HepG2 (cell line): ENCODE data around the gene HSPB7. TPM values are rescaled to one million over a fixed set of nuclear protein-coding genes. Genes with fewer than 3 reads are reported as not detected.

Experiments used
- ATAC-seq: fragments of 200-7000 bp; cut with Tn5 transposase; 3 replicates; pipeline ENCODE4 v1.9.1; 2020; ENCODE audit warnings: mild to moderate bottlenecking, moderate library complexity
- BruUV-seq: library from RNA; stranded (reverse); fragments of 400-500 nt; replicated peaks from 2 replicates; lab custom pipeline; 2021; lab: Mats Ljungman, UMichigan
- CTCF ChIA-PET: fragments of 300-600 bp; formaldehyde crosslinking; extraction: SDS; loops from one replicate; lab custom pipeline; 2021; ENCODE audit warnings: low total read pairs, inconsistent platforms, low intra/inter-chr PET ratio; lab: Yijun Ruan, JAX
- POLR2A ChIA-PET: fragments of 350-600 bp; sonication (Branson Sonifier 250); formaldehyde crosslinking; loops from one replicate; lab custom pipeline; 2020; ENCODE audit warnings: antibody characterized with exemption, inconsistent platforms; lab: Yijun Ruan, JAX
- DNase-seq: peaks from one replicate; pipeline ENCODE4 v3.0.0-alpha.2; 2015; ENCODE audit warnings: low spot score
- FAIRE-seq: peaks from 3 replicates; lab custom pipeline; 2011; peaks lifted over from hg19 to GRCh38; lab: Jason Lieb, UNC
- H2AFZ ChIP-seq: one replicate; pipeline ENCODE4 v1.6.1; 2011; ENCODE audit warnings: low read length, inconsistent platforms
- H3K27ac ChIP-seq: fragments of 300-600 bp; 3 replicates; pipeline ENCODE4 v1.8.0; 2011; ENCODE audit warnings: mixed run types, mild to moderate bottlenecking, mixed read lengths, low read length, inconsistent platforms; ENCODE audit not compliant: insufficient read depth; ENCODE audit errors: extremely low read length
- H3K27me3 ChIP-seq, 2 experiments: fragments of 200-600 bp in 1 of 2; 2 replicates in 1 of 2; 3 replicates in 1 of 2; pipeline versions ENCODE4 v1.6.0 to v1.8.0; 2011; ENCODE audit warnings: low read length in 2 of 2, mild to moderate bottlenecking in 2 of 2, moderate library complexity in 2 of 2, inconsistent platforms in 1 of 2; ENCODE audit not compliant: insufficient read depth in 2 of 2, control insufficient read depth in 1 of 2
- H3K36me3 ChIP-seq, 2 experiments: fragments of 200-600 bp in 1 of 2; replicated peaks in 1 of 2; 2 replicates in 1 of 2; 3 replicates in 1 of 2; pipeline versions ENCODE4 v1.5.1 to v1.8.0; 2011; ENCODE audit warnings: low read length in 2 of 2, inconsistent platforms in 1 of 2; ENCODE audit not compliant: insufficient read depth in 2 of 2, control insufficient read depth in 1 of 2
- H3K4me1 ChIP-seq: 2 replicates; pipeline ENCODE4 v1.5.1; 2012; ENCODE audit warnings: low read length, inconsistent platforms; ENCODE audit not compliant: insufficient read depth
- H3K4me2 ChIP-seq: 2 replicates; pipeline ENCODE4 v1.6.0; 2011; ENCODE audit warnings: low read depth, low read length, inconsistent platforms
- H3K4me3 ChIP-seq, 3 experiments: fragments of 200-600 bp in 1 of 3; sonication (generic), shearing (Covaris generic) in 1 of 3; replicated peaks in 1 of 3; 2 replicates each; pipeline ENCODE4 v1.5.1; 2011 to 2016; ENCODE audit warnings: low read length in 3 of 3, inconsistent platforms in 2 of 3, low read depth in 2 of 3, mild to moderate bottlenecking in 2 of 3, control low read depth in 1 of 3, mixed read lengths in 1 of 3; ENCODE audit not compliant: insufficient read depth in 1 of 3
- H3K79me2 ChIP-seq: one replicate; pipeline ENCODE4 v1.6.1; 2011; ENCODE audit warnings: low read length, inconsistent platforms; ENCODE audit not compliant: insufficient read depth
- H3K9ac ChIP-seq: 2 replicates; pipeline ENCODE4 v1.6.0; 2011; ENCODE audit warnings: mild to moderate bottlenecking, low read depth, low read length, inconsistent platforms; ENCODE audit not compliant: insufficient read depth
- H3K9me3 ChIP-seq: 2 replicates; pipeline ENCODE4 v1.5.1; 2012; ENCODE audit warnings: mild to moderate bottlenecking, low read length
- H4K20me1 ChIP-seq: 2 replicates; pipeline ENCODE4 v1.6.0; 2011; ENCODE audit warnings: inconsistent platforms, mild to moderate bottlenecking, low read length, moderate library complexity; ENCODE audit not compliant: insufficient read depth
- ATF7 ChIP-seq, 2 experiments: fragments of 450-650 bp in 1 of 2; sonication (generic) in 1 of 2; formaldehyde crosslinking in 1 of 2; IDR thresholded peaks; 2 replicates each; pipeline versions ENCODE4 v1.4.0 to v1.6.1; 2016 to 2020; ENCODE audit warnings: antibody characterized with exemption in 1 of 2, mild to moderate bottlenecking in 1 of 2, missing genetic modification reagents in 1 of 2
- ELF4 ChIP-seq: sonication (generic); formaldehyde crosslinking; IDR thresholded peaks from 2 replicates; pipeline ENCODE4 v1.5.0; 2020; ENCODE audit warnings: missing genetic modification reagents, mild to moderate bottlenecking, moderate library complexity, borderline replicate concordance
- HMGA1 ChIP-seq: sonication (generic); formaldehyde crosslinking; conservative IDR thresholded peaks from 2 replicates; pipeline ENCODE4 v1.4.0; 2020; ENCODE audit warnings: missing genetic modification reagents
- HOXD1 ChIP-seq: sonication (generic); formaldehyde crosslinking; IDR thresholded peaks from 2 replicates; pipeline ENCODE4 v1.5.0; 2020; ENCODE audit warnings: missing genetic modification reagents
- IKZF1 ChIP-seq: fragments of 450-650 bp; IDR thresholded peaks from 2 replicates; pipeline ENCODE4 v1.7.1; 2016
- KDM4B ChIP-seq: sonication (generic); formaldehyde crosslinking; IDR thresholded peaks from 2 replicates; pipeline ENCODE4 v1.4.0; 2020; ENCODE audit warnings: missing genetic modification reagents
- PLRG1 ChIP-seq: fragments of 450-650 bp; conservative IDR thresholded peaks from 2 replicates; pipeline ENCODE4 v1.6.1; 2016
- PRPF4 ChIP-seq: fragments of 200-400 bp; formaldehyde crosslinking; IDR thresholded peaks from 2 replicates; pipeline ENCODE4 v1.6.1; 2016; ENCODE audit warnings: low read length, low read depth; ENCODE audit not compliant: poor library complexity, severe bottlenecking
- U2AF2 ChIP-seq: fragments of 200-400 bp; formaldehyde crosslinking; IDR thresholded peaks from 2 replicates; pipeline ENCODE4 v1.6.1; 2017; ENCODE audit warnings: low read depth, mild to moderate bottlenecking, low read length
- ZNF263 ChIP-seq: sonication (generic); formaldehyde crosslinking; IDR thresholded peaks from 2 replicates; pipeline ENCODE4 v1.4.0; 2020; ENCODE audit warnings: missing genetic modification reagents
- ZNF282 ChIP-seq: fragments of 450-650 bp; IDR thresholded peaks from 2 replicates; pipeline ENCODE4 v1.6.1; 2018; ENCODE audit not compliant: partially characterized antibody
- ZNF430 ChIP-seq: sonication (generic); formaldehyde crosslinking; IDR thresholded peaks from 2 replicates; pipeline ENCODE4 v1.9.0; 2021; ENCODE audit warnings: mild to moderate bottlenecking, missing genetic modification reagents
- ZNF558 ChIP-seq: sonication (generic); formaldehyde crosslinking; IDR thresholded peaks from 2 replicates; pipeline ENCODE4 v1.9.0; 2022; ENCODE audit warnings: mild to moderate bottlenecking, missing genetic modification reagents, borderline replicate concordance
- ZNF629 ChIP-seq: sonication (generic); formaldehyde crosslinking; conservative IDR thresholded peaks from 2 replicates; pipeline ENCODE4 v1.5.0; 2020; ENCODE audit warnings: missing genetic modification reagents
- ZNF703 ChIP-seq: sonication (generic); formaldehyde crosslinking; IDR thresholded peaks from 2 replicates; pipeline ENCODE4 v1.5.1; 2020; ENCODE audit warnings: missing genetic modification reagents, mild to moderate bottlenecking, moderate library complexity, borderline replicate concordance
- WGBS: methylation state at CpG from one replicate; pipeline ENCODE4 v1.1.6; 2017; ENCODE audit warnings: low lambda C conversion rate; 5-methylcytosine and 5-hydroxymethylcytosine counted together
- in situ Hi-C: cut with HindIII; loops from 2 replicates; pipeline ENCODE4 v1.10.0; 2017; ENCODE audit warnings: low pct_unique_long_range_greater_than_20kb; ENCODE audit not compliant: extremely low pct_ligation_motif_present
- intact Hi-C: fragments of 100-400 bp; cut with micrococcal nuclease; formaldehyde crosslinking; loops from one replicate; pipeline ENCODE4 v1.10.0; 2022; ENCODE audit not compliant: unreplicated experiment
- polyA plus RNA-seq, 8 experiments: library from polyadenylated mRNA; depleted of rRNA in 3 of 8; stranded (reverse) in 7 of 8; unstranded in 1 of 8; fragments of >200 nt; fragmentation: Illumina TruSeq in 4 of 8; extraction: Trizol in 4 of 8; gene quantifications; 2 replicates each; pipeline versions ENCODE4 v1.2.1 to v1.2.3, GENCODE V29; 2011 to 2016; ENCODE audit warnings: low read depth in 4 of 8, missing spikeins in 1 of 8, mixed read lengths in 1 of 8; ENCODE audit not compliant: insufficient read depth in 1 of 8
- total RNA-seq, 5 experiments: library from RNA; depleted of rRNA; stranded (reverse); fragments of >200 nt; fragmentation: Illumina TruSeq; extraction: Trizol; gene quantifications; 2 replicates each; pipeline ENCODE4 v1.2.3, GENCODE V29; 2016; ENCODE audit warnings: low read depth in 1 of 5
- TF ChIP-seq, protein P1 (sequence below): sonication (generic); formaldehyde crosslinking; IDR thresholded peaks from 2 replicates; pipeline ENCODE4 v1.5.1; 2020; ENCODE audit warnings: mild to moderate bottlenecking, moderate library complexity, missing genetic modification reagents
- TF ChIP-seq, protein P2 (sequence below): sonication (generic); formaldehyde crosslinking; IDR thresholded peaks from 2 replicates; pipeline ENCODE4 v1.4.0; 2020; ENCODE audit warnings: missing genetic modification reagents, borderline replicate concordance
- TF ChIP-seq, protein P3 (sequence below): fragments of 450-650 bp; IDR thresholded peaks from 2 replicates; pipeline ENCODE4 v1.6.1; 2016

Gene HSPB7
- total and polyA plus RNA-seq, 2 of the 13 experiments (the other 11 are each of a cell fraction or from before 2014, with no cell fraction given) = 0.20 TPM; not detected in 1

DNA sequence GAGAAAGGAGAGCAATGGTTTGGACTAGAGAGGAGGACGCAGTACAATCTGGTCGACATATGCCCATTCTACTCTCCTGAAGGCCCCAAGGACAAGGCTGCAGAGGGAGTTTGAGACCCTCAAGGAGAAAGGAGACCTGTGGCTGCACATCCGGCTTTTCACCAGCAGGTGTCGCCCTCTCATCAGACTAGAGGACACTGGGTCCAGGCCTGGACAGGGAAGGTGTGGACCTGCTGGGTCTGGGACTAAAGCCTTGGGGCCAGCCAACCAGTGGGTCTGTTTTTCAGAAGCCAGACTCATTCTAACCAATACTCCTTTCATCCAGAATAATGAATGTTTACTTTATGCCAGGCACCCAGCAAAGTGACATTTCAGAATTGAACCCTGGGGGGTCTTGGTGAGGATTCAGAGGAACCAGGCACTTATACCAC, 8.8 kb downstream of the HSPB7 start (continued):
- no peak for TF ChIP-seq ZNF703
- TF ChIP-seq ZNF430 (CRISPR knock-in tag) = no peak
- TF ChIP-seq PRPF4 = no peak
- no peak for TF ChIP-seq HMGA1 (CRISPR knock-in tag)
- no peak for TF ChIP-seq U2AF2
- TF ChIP-seq HOXD1 = no peak
- no peak for TF ChIP-seq PLRG1
- TF ChIP-seq, all 625 proteins: peak for 37

DNA sequence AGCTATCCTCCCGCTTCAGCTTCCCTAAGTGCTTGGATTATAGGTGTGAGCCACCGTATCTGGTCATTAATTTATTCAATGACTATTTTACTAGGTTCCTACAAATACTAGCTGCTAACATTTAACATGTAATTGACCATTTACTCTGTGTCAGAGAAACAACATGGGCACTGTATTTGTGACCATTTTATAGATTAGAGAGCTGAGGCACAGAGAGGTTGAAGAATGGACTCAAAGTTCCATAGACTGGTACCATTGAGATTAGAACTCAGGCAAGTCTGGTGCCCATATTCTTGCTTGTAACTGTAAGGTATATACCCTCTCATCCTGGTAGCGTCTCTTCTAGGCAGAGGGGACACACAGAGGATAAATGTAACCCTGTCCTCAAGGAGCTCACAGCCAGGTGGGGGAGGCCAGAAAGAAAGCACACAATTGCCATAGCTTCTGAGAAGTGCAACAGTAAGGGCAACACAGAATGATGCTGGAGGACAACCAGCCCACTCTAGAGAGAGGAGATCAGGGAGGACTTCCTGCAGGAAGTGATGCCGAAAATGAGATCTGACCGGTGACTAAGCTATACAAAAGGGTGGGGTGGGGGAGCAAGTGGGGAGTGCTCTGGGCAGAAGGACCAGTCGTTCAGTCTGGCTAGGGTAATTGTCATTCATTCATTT, 10.0 kb downstream of the HSPB7 start:
- Histone ChIP-seq H3K36me3 (peaks cover 0 to 18% of the 10 kb centered on the region in 2 experiments), H3K9me3 (no peaks in the 10 kb centered on the region), H3K4me1 (peaks cover 66% of the 10 kb centered on the region), H3K79me2 (peaks cover 10% of the 10 kb centered on the region), H3K9ac (no peak overlapping the region), H3K27me3 (no peaks in the 10 kb centered on the region), H3K27ac (no peak overlapping the region), H3K4me2 (no peak overlapping the region), H3K4me3 (no peak overlapping the region), H2AFZ (no peak overlapping the region), H4K20me1 (peaks cover 20% of the 10 kb centered on the region; the same call in 1 of the 2 replicates)
- in situ Hi-C loops = no loop called here
- WGBS = 79% methylated on average over 6 of the region's 6 CpGs
- POLR2A ChIA-PET = no interaction called here
- ATAC-seq = no peak
- CTCF ChIA-PET = interaction anchor here (2.7 kb wide), 1 partner anchor 48 kb away, joined by 35 read pairs; no protein-coding TSS in a partner anchor
- BruUV-seq = no TSS peak
- intact Hi-C loops = loop anchor here (2.0 kb wide), 1 partner anchor 25 kb away; no protein-coding TSS in a partner anchor
- FAIRE-seq = no peak
- DNase-seq = no peak
- TF ChIP-seq, protein P1, sequence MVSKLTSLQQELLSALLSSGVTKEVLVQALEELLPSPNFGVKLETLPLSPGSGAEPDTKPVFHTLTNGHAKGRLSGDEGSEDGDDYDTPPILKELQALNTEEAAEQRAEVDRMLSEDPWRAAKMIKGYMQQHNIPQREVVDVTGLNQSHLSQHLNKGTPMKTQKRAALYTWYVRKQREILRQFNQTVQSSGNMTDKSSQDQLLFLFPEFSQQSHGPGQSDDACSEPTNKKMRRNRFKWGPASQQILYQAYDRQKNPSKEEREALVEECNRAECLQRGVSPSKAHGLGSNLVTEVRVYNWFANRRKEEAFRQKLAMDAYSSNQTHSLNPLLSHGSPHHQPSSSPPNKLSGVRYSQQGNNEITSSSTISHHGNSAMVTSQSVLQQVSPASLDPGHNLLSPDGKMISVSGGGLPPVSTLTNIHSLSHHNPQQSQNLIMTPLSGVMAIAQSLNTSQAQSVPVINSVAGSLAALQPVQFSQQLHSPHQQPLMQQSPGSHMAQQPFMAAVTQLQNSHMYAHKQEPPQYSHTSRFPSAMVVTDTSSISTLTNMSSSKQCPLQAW (CRISPR knock-in tag) = no peak
- TF ChIP-seq, protein P2, sequence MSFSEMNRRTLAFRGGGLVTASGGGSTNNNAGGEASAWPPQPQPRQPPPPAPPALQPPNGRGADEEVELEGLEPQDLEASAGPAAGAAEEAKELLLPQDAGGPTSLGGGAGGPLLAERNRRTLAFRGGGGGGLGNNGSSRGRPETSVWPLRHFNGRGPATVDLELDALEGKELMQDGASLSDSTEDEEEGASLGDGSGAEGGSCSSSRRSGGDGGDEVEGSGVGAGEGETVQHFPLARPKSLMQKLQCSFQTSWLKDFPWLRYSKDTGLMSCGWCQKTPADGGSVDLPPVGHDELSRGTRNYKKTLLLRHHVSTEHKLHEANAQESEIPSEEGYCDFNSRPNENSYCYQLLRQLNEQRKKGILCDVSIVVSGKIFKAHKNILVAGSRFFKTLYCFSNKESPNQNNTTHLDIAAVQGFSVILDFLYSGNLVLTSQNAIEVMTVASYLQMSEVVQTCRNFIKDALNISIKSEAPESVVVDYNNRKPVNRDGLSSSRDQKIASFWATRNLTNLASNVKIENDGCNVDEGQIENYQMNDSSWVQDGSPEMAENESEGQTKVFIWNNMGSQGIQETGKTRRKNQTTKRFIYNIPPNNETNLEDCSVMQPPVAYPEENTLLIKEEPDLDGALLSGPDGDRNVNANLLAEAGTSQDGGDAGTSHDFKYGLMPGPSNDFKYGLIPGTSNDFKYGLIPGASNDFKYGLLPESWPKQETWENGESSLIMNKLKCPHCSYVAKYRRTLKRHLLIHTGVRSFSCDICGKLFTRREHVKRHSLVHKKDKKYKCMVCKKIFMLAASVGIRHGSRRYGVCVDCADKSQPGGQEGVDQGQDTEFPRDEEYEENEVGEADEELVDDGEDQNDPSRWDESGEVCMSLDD (CRISPR knock-in tag) = no peak
- no peak for TF ChIP-seq ELF4 (CRISPR knock-in tag)
- TF ChIP-seq ZNF282 = no peak
- peak; percentile 85 for TF ChIP-seq ZNF263
- no peak for TF ChIP-seq IKZF1
- TF ChIP-seq, protein P3, sequence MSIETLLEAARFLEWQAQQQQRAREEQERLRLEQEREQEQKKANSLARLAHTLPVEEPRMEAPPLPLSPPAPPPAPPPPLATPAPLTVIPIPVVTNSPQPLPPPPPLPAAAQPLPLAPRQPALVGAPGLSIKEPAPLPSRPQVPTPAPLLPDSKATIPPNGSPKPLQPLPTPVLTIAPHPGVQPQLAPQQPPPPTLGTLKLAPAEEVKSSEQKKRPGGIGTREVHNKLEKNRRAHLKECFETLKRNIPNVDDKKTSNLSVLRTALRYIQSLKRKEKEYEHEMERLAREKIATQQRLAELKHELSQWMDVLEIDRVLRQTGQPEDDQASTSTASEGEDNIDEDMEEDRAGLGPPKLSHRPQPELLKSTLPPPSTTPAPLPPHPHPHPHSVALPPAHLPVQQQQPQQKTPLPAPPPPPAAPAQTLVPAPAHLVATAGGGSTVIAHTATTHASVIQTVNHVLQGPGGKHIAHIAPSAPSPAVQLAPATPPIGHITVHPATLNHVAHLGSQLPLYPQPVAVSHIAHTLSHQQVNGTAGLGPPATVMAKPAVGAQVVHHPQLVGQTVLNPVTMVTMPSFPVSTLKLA = no peak
- no peak for TF ChIP-seq KDM4B (CRISPR knock-in tag)
- no peak for TF ChIP-seq ATF7 (IDR thresholded peaks at IDR 0.05)
- TF ChIP-seq ATF7 (CRISPR knock-in tag; IDR thresholded peaks at IDR 0.05) = no peak
- TF ChIP-seq ZNF558 (CRISPR knock-in tag) = no peak
- peak; percentile 53; the same call in 1 of the 2 replicates for TF ChIP-seq ZNF629
